Body of pancreas (tissue), 4 donors: ENCODE results near the gene HOMER2. TPM values are rescaled to one million over a fixed set of nuclear protein-coding genes. Genes with fewer than 3 reads are reported as not detected.

Source experiments
- ATAC-seq: fragments of 150-250 bp; one replicate; pipeline ENCODE4 v1.9.1; 2016
- DNase-seq, 4 donors: peaks; one replicate each; pipeline ENCODE4 v3.0.0-alpha.2; 2019
- H3K27ac ChIP-seq, 4 donors: fragments of 200-600 bp; sonication (generic); 1 replicate in 3 of 4; 2 replicates in 1 of 4; pipeline versions ENCODE4 v1.5.1 to v1.6.1; 2016 to 2019; ENCODE audit warnings: mild to moderate bottlenecking in 1 of 4, mixed read lengths in 1 of 4, moderate library complexity in 1 of 4
- H3K27me3 ChIP-seq, 2 donors: fragments of 200-600 bp; sonication (generic); one replicate each; pipeline ENCODE4 v1.6.0; 2016; ENCODE audit warnings: mild to moderate bottlenecking in 1 of 2
- H3K36me3 ChIP-seq, 2 donors: fragments of 200-600 bp; sonication (generic); replicated peaks in 1 of 2; 2 replicates each; pipeline ENCODE4 v1.5.1; 2016; ENCODE audit warnings: low read depth in 2 of 2; ENCODE audit not compliant: insufficient read depth in 1 of 2
- H3K4me1 ChIP-seq: fragments of 200-600 bp; sonication (generic); one replicate; pipeline ENCODE4 v1.6.0; 2016
- H3K4me3 ChIP-seq, 2 donors: fragments of 200-600 bp; sonication (generic); 1 replicate in 1 of 2; 2 replicates in 1 of 2; pipeline ENCODE4 v1.5.1; 2016 to 2019
- H3K9me3 ChIP-seq, 3 donors: fragments of 200-600 bp; sonication (generic); 1 replicate in 2 of 3; 2 replicates in 1 of 3; pipeline ENCODE4 v1.5.1; 2016
- CTCF ChIP-seq, 7 experiments: fragments of 450-650 bp in 4 of 7; fragments of 200-600 bp in 3 of 7; sonication (generic) in 3 of 7; IDR thresholded peaks; one replicate each; pipeline ENCODE4 v1.5.1; 2016 to 2019; ENCODE audit warnings: antibody characterized with exemption in 7 of 7
- POLR2A ChIP-seq, 3 donors: fragments of 450-650 bp; IDR thresholded peaks; one replicate each; pipeline ENCODE4 v1.6.1; 2016; ENCODE audit warnings: antibody characterized with exemption in 3 of 3, mild to moderate bottlenecking in 2 of 3
- WGBS, 2 donors: methylation state at CpG; one replicate each; pipeline ENCODE4 v1.1.5; 2017; 5-methylcytosine and 5-hydroxymethylcytosine counted together
- intact Hi-C: fragments of 100-400 bp; cut with DNase I; formaldehyde crosslinking; loops from one replicate; pipeline ENCODE4 v1.15.1; 2023
- total RNA-seq, 2 donors: library from RNA; depleted of rRNA; stranded (reverse); fragments of >200 nt; gene quantifications; one replicate each; pipeline ENCODE4 v1.1.0, GENCODE V29; 2016

The HOMER2 gene
- total RNA-seq, 2 donors from 2014 or later = 331 to 469 TPM

GRCh38 chr15:82843566-82843965 is 109.0 kb downstream of the HOMER2 start:
- WGBS, 2 donors = 83 to 89% methylated on average over 3 of the region's 3 CpGs
- peaks cover 0 to 32% of the 10 kb centered on the region in 2 donors for H3K36me3 ChIP-seq
- ATAC-seq (no peak), DNase-seq (no peak)
- no peak overlapping the region for H3K27ac ChIP-seq
- H3K4me3 ChIP-seq = no peak overlapping the region
- intact Hi-C loops = no loop called here
- no peaks in the 10 kb centered on the region for H3K27me3 ChIP-seq
- peaks cover 5% of the 10 kb centered on the region for H3K4me1 ChIP-seq
- no peak for TF ChIP-seq POLR2A (IDR thresholded peaks at IDR 0.05)
- TF ChIP-seq CTCF (IDR thresholded peaks at IDR 0.05) = no peak
- H3K9me3 ChIP-seq = no peaks in the 10 kb centered on the region

GRCh38 chr15:82840166-82840565 is 112.4 kb downstream of the HOMER2 start:
- 95 to 97% methylated on average over 4 of the region's 4 CpGs for WGBS, 2 donors
- TF ChIP-seq POLR2A (IDR thresholded peaks at IDR 0.05) (no peak), CTCF (IDR thresholded peaks at IDR 0.05) (no peak)
- Histone ChIP-seq H3K9me3 (no peaks in the 10 kb centered on the region), H3K4me1 (no peaks in the 10 kb centered on the region), H3K36me3 (peaks cover 5 to 34% of the 10 kb centered on the region in 2 donors), H3K27me3 (no peaks in the 10 kb centered on the region), H3K27ac (no peak overlapping the region), H3K4me3 (no peak overlapping the region)
- intact Hi-C loops = no loop called here
- DNase-seq (no peak), ATAC-seq (no peak)

GRCh38 chr15:82839136-82839535 is 113.4 kb downstream of the HOMER2 start:
- TF ChIP-seq POLR2A (IDR thresholded peaks at IDR 0.05) (no peak), CTCF (IDR thresholded peaks at IDR 0.05) (no peak)
- intact Hi-C loops = no loop called here
- no peaks in the 10 kb centered on the region for H3K27me3 ChIP-seq
- ATAC-seq (no peak), DNase-seq (no peak)
- H3K9me3 ChIP-seq = no peaks in the 10 kb centered on the region
- no peaks in the 10 kb centered on the region for H3K4me1 ChIP-seq
- no peak overlapping the region for H3K27ac ChIP-seq
- H3K4me3 ChIP-seq = no peak overlapping the region
- H3K36me3 ChIP-seq = peaks cover 10 to 44% of the 10 kb centered on the region in 2 donors

GRCh38 chr15:82838096-82838735 is 114.3 kb downstream of the HOMER2 start:
- Histone ChIP-seq H3K36me3 (peaks cover 10 to 45% of the 10 kb centered on the region in 2 donors), H3K4me3 (no peak overlapping the region), H3K4me1 (peaks cover 5% of the 10 kb centered on the region), H3K27me3 (no peaks in the 10 kb centered on the region), H3K27ac (no peak overlapping the region), H3K9me3 (no peaks in the 10 kb centered on the region)
- DNase-seq (no peak), ATAC-seq (no peak)
- intact Hi-C loops = no loop called here
- 87 to 91% methylated on average over 14 of the region's 14 CpGs for WGBS, 2 donors
- TF ChIP-seq CTCF (IDR thresholded peaks at IDR 0.05) (no peak), POLR2A (IDR thresholded peaks at IDR 0.05) (no peak)

- H3K36me3 ChIP-seq = peaks cover 14 to 46% of the 10 kb centered on the region in 2 donors
- H3K9me3 ChIP-seq = no peaks in the 10 kb centered on the region
- ATAC-seq (no peak), DNase-seq (no peak)
- no peak overlapping the region for H3K27ac ChIP-seq
- no peaks in the 10 kb centered on the region for H3K27me3 ChIP-seq
- H3K4me3 ChIP-seq = no peak overlapping the region
- TF ChIP-seq CTCF (IDR thresholded peaks at IDR 0.05) (no peak), POLR2A (IDR thresholded peaks at IDR 0.05) (no peak)
- H3K4me1 ChIP-seq = peaks cover 16% of the 10 kb centered on the region
- WGBS, 2 donors = 95 to 97% methylated on average over 7 of the region's 7 CpGs
- intact Hi-C loops = no loop called here
Observed at GRCh38 chr15:82835391-82835917, 117.1 kb downstream of the HOMER2 start.
